Upper lobe of left lung (tissue), 4 donors: ENCODE measurements around the gene MRTFB.

ENCODE experiments used
- EP300 ChIP-seq, 4 donors: sonication (generic); formaldehyde crosslinking; IDR thresholded peaks; one replicate each; pipeline ENCODE4 v1.5.1; 2017; ENCODE audit warnings: antibody characterized with exemption in 4 of 4, control low read depth in 2 of 4
- TF ChIP-seq, protein P1 (sequence below), 6 experiments: fragments of 450-650 bp in 4 of 6; fragments of 200-600 bp in 2 of 6; sonication (generic) in 2 of 6; IDR thresholded peaks; one replicate each; pipeline ENCODE4 v1.5.1; 2016 to 2019; ENCODE audit warnings: antibody characterized with exemption in 6 of 6

DNA sequence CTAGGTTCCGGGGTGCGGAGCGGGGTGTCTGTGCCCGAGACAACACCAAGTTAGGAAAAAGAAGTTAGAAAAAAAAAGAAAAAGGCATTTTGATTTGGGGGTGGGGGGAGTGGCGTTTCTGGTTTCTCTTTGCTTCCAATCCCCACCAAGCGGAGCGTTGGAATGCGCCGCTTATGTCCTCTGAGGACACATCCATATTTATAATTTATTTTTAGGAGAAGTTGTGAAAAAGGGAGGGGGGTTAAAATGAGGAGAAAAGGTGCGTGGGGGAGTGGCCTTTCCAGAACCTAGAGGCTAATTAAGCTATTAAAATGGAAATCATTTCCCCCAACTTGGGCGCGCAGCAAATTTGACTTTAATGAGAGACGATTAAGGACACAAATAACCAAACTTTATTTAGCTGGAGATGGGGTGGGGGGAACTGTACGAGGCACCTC, 232.1 kb downstream of the MRTFB start:
- TF ChIP-seq, protein P1, sequence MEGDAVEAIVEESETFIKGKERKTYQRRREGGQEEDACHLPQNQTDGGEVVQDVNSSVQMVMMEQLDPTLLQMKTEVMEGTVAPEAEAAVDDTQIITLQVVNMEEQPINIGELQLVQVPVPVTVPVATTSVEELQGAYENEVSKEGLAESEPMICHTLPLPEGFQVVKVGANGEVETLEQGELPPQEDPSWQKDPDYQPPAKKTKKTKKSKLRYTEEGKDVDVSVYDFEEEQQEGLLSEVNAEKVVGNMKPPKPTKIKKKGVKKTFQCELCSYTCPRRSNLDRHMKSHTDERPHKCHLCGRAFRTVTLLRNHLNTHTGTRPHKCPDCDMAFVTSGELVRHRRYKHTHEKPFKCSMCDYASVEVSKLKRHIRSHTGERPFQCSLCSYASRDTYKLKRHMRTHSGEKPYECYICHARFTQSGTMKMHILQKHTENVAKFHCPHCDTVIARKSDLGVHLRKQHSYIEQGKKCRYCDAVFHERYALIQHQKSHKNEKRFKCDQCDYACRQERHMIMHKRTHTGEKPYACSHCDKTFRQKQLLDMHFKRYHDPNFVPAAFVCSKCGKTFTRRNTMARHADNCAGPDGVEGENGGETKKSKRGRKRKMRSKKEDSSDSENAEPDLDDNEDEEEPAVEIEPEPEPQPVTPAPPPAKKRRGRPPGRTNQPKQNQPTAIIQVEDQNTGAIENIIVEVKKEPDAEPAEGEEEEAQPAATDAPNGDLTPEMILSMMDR (IDR thresholded peaks at IDR 0.05) = no peak
- no peak for TF ChIP-seq EP300 (IDR thresholded peaks at IDR 0.05)
